ENCODE measurements around the gene RGS7BP. TPM values are rescaled to one million over a fixed set of nuclear protein-coding genes. Genes with fewer than 3 reads are reported as not detected.
A peak's percentile ranks its signal among the peaks of the same experiment; 100 is the strongest.
"Not testable (repeated sequence)": the region's sequence is repeated elsewhere in the genome, so short reads cannot be mapped to it uniquely, and the experiment has no call there.

RGS7BP gene
- total and polyA plus RNA-seq, 4 donors = 0.92 to 27.3 (median 5.2) TPM

GRCh38 chr5:64526734-64527439 lies 21.1 kb downstream of the RGS7BP start:
- H3K27me3 ChIP-seq (ENCODE audit: control insufficient read depth in 1 of 2, insufficient read depth in 2 of 2, low read length in 1 of 2) = no peaks in the 10 kb centered on the region
- DNase-seq = no peak
- no peak overlapping the region for H3K27ac ChIP-seq (ENCODE audit: low read depth in 1 of 2, low read length in 2 of 2)
- H3K36me3 ChIP-seq (ENCODE audit: control insufficient read depth in 1 of 2, insufficient read depth in 2 of 2, low read length in 1 of 2) = no peaks in the 10 kb centered on the region
- peaks cover 4 to 7% of the 10 kb centered on the region in 2 donors for H3K4me1 ChIP-seq (ENCODE audit: control insufficient read depth in 1 of 2, insufficient read depth in 2 of 2, low read length in 2 of 2)
- no peak overlapping the region for H3K4me3 ChIP-seq (ENCODE audit: low read length in 2 of 2)
- no peaks in the 10 kb centered on the region for H3K9me3 ChIP-seq (ENCODE audit: control insufficient read depth, low read length)
- no peak for ATAC-seq (ENCODE audit: low FRiP score)
- WGBS, 2 donors = 88 to 89% methylated on average over 3 of the region's 3 CpGs
- intact Hi-C loops (cut with DNase I) = loop anchor here in 1 of 2 donors (5.0 kb wide), 1 partner anchor 50 kb away; no protein-coding TSS in a partner anchor

GRCh38 chr5:64530076-64530475 lies 24.3 kb downstream of the RGS7BP start:
- Histone ChIP-seq H3K36me3 (ENCODE audit: control insufficient read depth in 1 of 2, insufficient read depth in 2 of 2, low read length in 1 of 2) (no peaks in the 10 kb centered on the region), H3K4me3 (ENCODE audit: low read length in 2 of 2) (no peak overlapping the region), H3K27me3 (ENCODE audit: control insufficient read depth in 1 of 2, insufficient read depth in 2 of 2, low read length in 1 of 2) (no peaks in the 10 kb centered on the region), H3K27ac (ENCODE audit: low read depth in 1 of 2, low read length in 2 of 2) (no peak overlapping the region), H3K9me3 (ENCODE audit: control insufficient read depth, low read length) (no peaks in the 10 kb centered on the region), H3K4me1 (ENCODE audit: control insufficient read depth in 1 of 2, insufficient read depth in 2 of 2, low read length in 2 of 2) (peaks cover 4 to 7% of the 10 kb centered on the region in 2 donors)
- intact Hi-C loops (cut with DNase I) = no loop called here
- ATAC-seq (ENCODE audit: low FRiP score) (no peak), DNase-seq (no peak)
- 28 to 30% methylated on average over 3 of the region's 3 CpGs for WGBS, 2 donors

GRCh38 chr5:64532212-64532611 lies 26.4 kb downstream of the RGS7BP start:
- Histone ChIP-seq H3K36me3 (ENCODE audit: control insufficient read depth in 1 of 2, insufficient read depth in 2 of 2, low read length in 1 of 2) (no peaks in the 10 kb centered on the region), H3K27ac (ENCODE audit: low read depth in 1 of 2, low read length in 2 of 2) (no peak overlapping the region), H3K4me3 (ENCODE audit: low read length in 2 of 2) (no peak overlapping the region), H3K9me3 (ENCODE audit: control insufficient read depth, low read length) (no peaks in the 10 kb centered on the region), H3K27me3 (ENCODE audit: control insufficient read depth in 1 of 2, insufficient read depth in 2 of 2, low read length in 1 of 2) (no peaks in the 10 kb centered on the region), H3K4me1 (ENCODE audit: control insufficient read depth in 1 of 2, insufficient read depth in 2 of 2, low read length in 2 of 2) (peaks cover 4 to 7% of the 10 kb centered on the region in 2 donors)
- ATAC-seq (ENCODE audit: low FRiP score) (no peak), DNase-seq (no peak)
- intact Hi-C loops (cut with DNase I) = no loop called here
- 10 to 11% methylated on average over 2 of the region's 2 CpGs for WGBS, 2 donors

- WGBS, 2 donors = 73 to 80% methylated on average over 2 of the region's 2 CpGs
- H3K9me3 ChIP-seq (ENCODE audit: control insufficient read depth, low read length) = no peaks in the 10 kb centered on the region
- H3K4me1 ChIP-seq (ENCODE audit: control insufficient read depth in 1 of 2, insufficient read depth in 2 of 2, low read length in 2 of 2) = peaks cover 4 to 7% of the 10 kb centered on the region in 2 donors
- DNase-seq (no peak), ATAC-seq (ENCODE audit: low FRiP score) (no peak)
- no peak overlapping the region for H3K27ac ChIP-seq (ENCODE audit: low read depth in 1 of 2, low read length in 2 of 2)
- H3K36me3 ChIP-seq (ENCODE audit: control insufficient read depth in 1 of 2, insufficient read depth in 2 of 2, low read length in 1 of 2) = no peaks in the 10 kb centered on the region
- intact Hi-C loops (cut with DNase I) = no loop called here
- H3K4me3 ChIP-seq (ENCODE audit: low read length in 2 of 2) = no peak overlapping the region
- no peaks in the 10 kb centered on the region for H3K27me3 ChIP-seq (ENCODE audit: control insufficient read depth in 1 of 2, insufficient read depth in 2 of 2, low read length in 1 of 2)
These were observed 26.8 kb downstream of the RGS7BP start for GRCh38 chr5:64532657-64533056.

DNA sequence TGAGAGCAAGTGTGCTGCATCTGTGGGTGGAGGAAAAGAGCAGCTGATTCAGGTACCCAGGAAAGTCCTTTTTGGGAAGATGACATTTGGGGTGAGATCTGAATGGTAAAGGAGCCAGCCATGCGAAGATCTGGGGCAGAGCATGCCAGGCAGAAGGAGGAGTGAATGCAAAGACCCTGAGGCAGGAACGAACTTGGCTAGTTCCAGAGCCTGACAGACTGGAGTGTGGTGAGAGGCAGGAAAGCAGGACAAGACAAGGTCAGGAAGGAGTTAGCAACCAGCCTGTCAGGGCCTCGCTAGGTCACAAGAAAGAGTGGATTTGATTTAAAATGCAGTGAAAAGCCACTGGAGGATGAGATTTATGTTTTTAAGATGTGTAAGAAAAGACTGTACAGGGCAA lies 28.2 kb downstream of the RGS7BP start:
- peaks cover 4 to 7% of the 10 kb centered on the region in 2 donors for H3K4me1 ChIP-seq (ENCODE audit: control insufficient read depth in 1 of 2, insufficient read depth in 2 of 2, low read length in 2 of 2)
- no peaks in the 10 kb centered on the region for H3K27me3 ChIP-seq (ENCODE audit: control insufficient read depth in 1 of 2, insufficient read depth in 2 of 2, low read length in 1 of 2)
- DNase-seq = no peak
- no peaks in the 10 kb centered on the region for H3K36me3 ChIP-seq (ENCODE audit: control insufficient read depth in 1 of 2, insufficient read depth in 2 of 2, low read length in 1 of 2)
- intact Hi-C loops (cut with DNase I) = no loop called here
- ATAC-seq (ENCODE audit: low FRiP score) = no peak
- H3K4me3 ChIP-seq (ENCODE audit: low read length in 2 of 2) = no peak overlapping the region
- WGBS, 2 donors = 86 to 89% methylated on average over 3 of the region's 3 CpGs
- H3K27ac ChIP-seq (ENCODE audit: low read depth in 1 of 2, low read length in 2 of 2) = no peak overlapping the region
- no peaks in the 10 kb centered on the region for H3K9me3 ChIP-seq (ENCODE audit: control insufficient read depth, low read length)

GRCh38 chr5:64557911-64558310 lies 52.1 kb downstream of the RGS7BP start:
- intact Hi-C loops (cut with DNase I) = no loop called here

DNA sequence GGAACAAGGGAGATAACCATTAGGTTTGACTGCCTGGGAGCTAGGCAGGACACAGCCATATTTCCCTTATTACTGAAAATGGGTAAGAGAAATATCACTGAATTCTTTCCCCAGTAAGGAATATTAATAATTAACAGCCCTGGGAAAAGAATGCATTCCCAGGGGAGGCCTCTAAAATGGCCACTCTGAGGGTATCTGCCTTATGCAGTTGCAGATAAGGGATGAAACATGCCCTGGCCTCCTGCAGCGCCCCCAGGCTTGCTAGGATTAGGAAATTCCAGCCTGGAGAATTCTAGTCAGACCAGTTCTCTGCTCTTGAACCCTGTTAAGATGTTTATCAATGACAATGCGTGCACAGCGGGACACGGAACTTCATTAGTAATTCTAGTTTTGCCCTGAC lies 52.8 kb downstream of the RGS7BP start:
- H3K9me3 ChIP-seq (ENCODE audit: control insufficient read depth, low read length); ATAC-seq (ENCODE audit: low FRiP score); intact Hi-C loops (cut with DNase I); H3K4me3 ChIP-seq (ENCODE audit: low read length in 2 of 2); H3K4me1 ChIP-seq (ENCODE audit: control insufficient read depth in 1 of 2, insufficient read depth in 2 of 2, low read length in 2 of 2); H3K36me3 ChIP-seq (ENCODE audit: control insufficient read depth in 1 of 2, insufficient read depth in 2 of 2, low read length in 1 of 2); DNase-seq; H3K27ac ChIP-seq (ENCODE audit: low read depth in 1 of 2, low read length in 2 of 2); H3K27me3 ChIP-seq (ENCODE audit: control insufficient read depth in 1 of 2, insufficient read depth in 2 of 2, low read length in 1 of 2): not testable (repeated sequence)
- 82 to 83% methylated on average over 4 of the region's 4 CpGs for WGBS, 2 donors

More at GRCh38 chr5:64557911-64558310, 52.1 kb downstream of the RGS7BP start:
- WGBS, 2 donors = 65 to 81% methylated on average over 2 of the region's 2 CpGs
- ATAC-seq (ENCODE audit: low FRiP score) (no peak), DNase-seq (no peak)
- H3K27ac ChIP-seq (ENCODE audit: low read depth in 1 of 2, low read length in 2 of 2) = no peak overlapping the region
- H3K4me3 ChIP-seq (ENCODE audit: low read length in 2 of 2) = no peak overlapping the region
- H3K27me3 ChIP-seq (ENCODE audit: control insufficient read depth in 1 of 2, insufficient read depth in 2 of 2, low read length in 1 of 2) = no peaks in the 10 kb centered on the region
- no peaks in the 10 kb centered on the region for H3K36me3 ChIP-seq (ENCODE audit: control insufficient read depth in 1 of 2, insufficient read depth in 2 of 2, low read length in 1 of 2)
- no peaks in the 10 kb centered on the region for H3K9me3 ChIP-seq (ENCODE audit: control insufficient read depth, low read length)
- peaks cover 0 to 9% of the 10 kb centered on the region in 2 donors for H3K4me1 ChIP-seq (ENCODE audit: control insufficient read depth in 1 of 2, insufficient read depth in 2 of 2, low read length in 2 of 2)

- ATAC-seq (ENCODE audit: low FRiP score) = peak; percentile 42
- Histone ChIP-seq H3K27me3 (ENCODE audit: control insufficient read depth in 1 of 2, insufficient read depth in 2 of 2, low read length in 1 of 2) (no peaks in the 10 kb centered on the region), H3K9me3 (ENCODE audit: control insufficient read depth, low read length) (no peaks in the 10 kb centered on the region), H3K27ac (ENCODE audit: low read depth in 1 of 2, low read length in 2 of 2) (peak overlapping the region in 1 of 2 donors; percentile 5), H3K36me3 (ENCODE audit: control insufficient read depth in 1 of 2, insufficient read depth in 2 of 2, low read length in 1 of 2) (no peaks in the 10 kb centered on the region), H3K4me1 (ENCODE audit: control insufficient read depth in 1 of 2, insufficient read depth in 2 of 2, low read length in 2 of 2) (peaks cover 0 to 6% of the 10 kb centered on the region in 2 donors), H3K4me3 (ENCODE audit: low read length in 2 of 2) (no peak overlapping the region)
- no peak for DNase-seq
- 14 to 22% methylated on average over 3 of the region's 3 CpGs for WGBS, 2 donors
- intact Hi-C loops (cut with DNase I) = no loop called here
These were observed 60.6 kb downstream of the RGS7BP start for GRCh38 chr5:64566310-64566916.

DNA sequence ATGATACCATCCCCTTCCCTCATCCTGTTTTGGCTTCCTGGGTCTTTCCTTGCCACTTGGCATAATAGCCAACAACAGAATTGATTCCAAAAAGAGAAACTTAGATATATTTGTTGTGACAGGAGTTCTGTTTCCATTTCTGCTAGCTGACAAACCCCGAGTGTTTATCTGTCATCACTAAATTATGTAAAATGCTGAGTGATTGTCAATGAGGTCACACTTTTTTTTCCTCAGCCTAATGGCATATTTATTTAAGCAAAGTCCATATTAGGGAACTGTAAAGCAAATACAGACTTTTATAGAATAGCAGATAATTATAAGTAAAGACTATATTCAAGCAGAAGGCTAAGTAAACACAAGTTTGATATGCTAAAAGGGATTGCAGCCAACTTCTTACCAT lies 64.0 kb downstream of the RGS7BP start:
- 4 to 6% methylated on average over 1 of the region's 1 CpG for WGBS, 2 donors
- no peak overlapping the region for H3K4me3 ChIP-seq (ENCODE audit: low read length in 2 of 2)
- no peak overlapping the region for H3K27ac ChIP-seq (ENCODE audit: low read depth in 1 of 2, low read length in 2 of 2)

More for the DNA sequence above, 64.0 kb downstream of the RGS7BP start:
- DNase-seq (no peak), ATAC-seq (ENCODE audit: low FRiP score) (no peak)
- Histone ChIP-seq H3K36me3 (ENCODE audit: control insufficient read depth in 1 of 2, insufficient read depth in 2 of 2, low read length in 1 of 2) (no peaks in the 10 kb centered on the region), H3K4me1 (ENCODE audit: control insufficient read depth in 1 of 2, insufficient read depth in 2 of 2, low read length in 2 of 2) (peaks cover 0 to 6% of the 10 kb centered on the region in 2 donors), H3K27me3 (ENCODE audit: control insufficient read depth in 1 of 2, insufficient read depth in 2 of 2, low read length in 1 of 2) (no peaks in the 10 kb centered on the region), H3K9me3 (ENCODE audit: control insufficient read depth, low read length) (no peaks in the 10 kb centered on the region)
- intact Hi-C loops (cut with DNase I) = no loop called here

All from aorta (tissue), 5 donors.